K562 (cell line): ENCODE data around the gene ASF1B.

Experiments used
- NFIC ChIP-seq: fragments of 450-650 bp; IDR thresholded peaks from 2 replicates; pipeline ENCODE4 v1.6.1; 2017; ENCODE audit warnings: mild to moderate bottlenecking, inconsistent platforms
- RBBP5 ChIP-seq: fragments of 200-600 bp; sonication (generic); IDR thresholded peaks from 2 replicates; pipeline ENCODE4 v1.6.1; 2012; ENCODE audit warnings: borderline replicate concordance, mild to moderate bottlenecking, low read length, control low read depth, inconsistent platforms; ENCODE audit not compliant: insufficient read depth, poor library complexity, severe bottlenecking
- SOX6 ChIP-seq: fragments of 450-650 bp; IDR thresholded peaks from 2 replicates; pipeline ENCODE4 v1.6.1; 2014; ENCODE audit warnings: mild to moderate bottlenecking
- ZFPM2 ChIP-seq: fragments of 250-450 bp; sonication (Bioruptor Pico); IDR thresholded peaks from 2 replicates; pipeline ENCODE4 v1.5.1; 2022; ENCODE audit warnings: mild to moderate bottlenecking
- TF ChIP-seq, protein P1 (sequence below): sonication (generic); formaldehyde crosslinking; IDR thresholded peaks from 2 replicates; pipeline ENCODE4 v1.8.1; 2023; ENCODE audit warnings: mild to moderate bottlenecking, missing genetic modification reagents
- TF ChIP-seq, protein P2 (sequence below), 3 experiments: IDR thresholded peaks in 2 of 3; conservative IDR thresholded peaks in 1 of 3; 2 replicates each; pipeline ENCODE4 v1.5.1; 2011 to 2012; ENCODE audit warnings: low read length in 3 of 3, mild to moderate bottlenecking in 3 of 3, control low read depth in 2 of 3, improper control_type of control experiment in 1 of 3, inconsistent platforms in 1 of 3, low read depth in 1 of 3, mixed read lengths in 1 of 3, moderate library complexity in 1 of 3; ENCODE audit not compliant: insufficient read depth in 2 of 3

DNA sequence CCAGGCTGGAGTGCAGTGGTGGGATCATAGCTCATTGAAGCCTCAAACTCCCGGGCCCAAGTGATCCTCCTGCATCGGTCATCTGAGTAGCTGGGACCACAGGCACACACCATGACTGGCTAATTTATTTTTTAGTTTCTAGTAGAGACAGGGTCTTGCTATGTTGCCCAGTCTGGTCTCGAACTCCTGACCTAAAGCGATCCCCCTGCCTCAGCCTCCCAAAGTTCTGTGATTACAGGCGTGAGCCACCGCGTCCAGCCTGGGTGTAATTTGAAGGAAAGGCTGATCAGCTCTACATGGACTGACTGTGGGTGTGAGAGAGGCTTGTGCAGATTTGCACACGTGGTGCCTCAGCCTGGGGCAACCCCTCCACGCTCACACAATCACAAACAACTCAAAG lies 38.5 kb upstream of the ASF1B start:
- TF ChIP-seq, protein P1, sequence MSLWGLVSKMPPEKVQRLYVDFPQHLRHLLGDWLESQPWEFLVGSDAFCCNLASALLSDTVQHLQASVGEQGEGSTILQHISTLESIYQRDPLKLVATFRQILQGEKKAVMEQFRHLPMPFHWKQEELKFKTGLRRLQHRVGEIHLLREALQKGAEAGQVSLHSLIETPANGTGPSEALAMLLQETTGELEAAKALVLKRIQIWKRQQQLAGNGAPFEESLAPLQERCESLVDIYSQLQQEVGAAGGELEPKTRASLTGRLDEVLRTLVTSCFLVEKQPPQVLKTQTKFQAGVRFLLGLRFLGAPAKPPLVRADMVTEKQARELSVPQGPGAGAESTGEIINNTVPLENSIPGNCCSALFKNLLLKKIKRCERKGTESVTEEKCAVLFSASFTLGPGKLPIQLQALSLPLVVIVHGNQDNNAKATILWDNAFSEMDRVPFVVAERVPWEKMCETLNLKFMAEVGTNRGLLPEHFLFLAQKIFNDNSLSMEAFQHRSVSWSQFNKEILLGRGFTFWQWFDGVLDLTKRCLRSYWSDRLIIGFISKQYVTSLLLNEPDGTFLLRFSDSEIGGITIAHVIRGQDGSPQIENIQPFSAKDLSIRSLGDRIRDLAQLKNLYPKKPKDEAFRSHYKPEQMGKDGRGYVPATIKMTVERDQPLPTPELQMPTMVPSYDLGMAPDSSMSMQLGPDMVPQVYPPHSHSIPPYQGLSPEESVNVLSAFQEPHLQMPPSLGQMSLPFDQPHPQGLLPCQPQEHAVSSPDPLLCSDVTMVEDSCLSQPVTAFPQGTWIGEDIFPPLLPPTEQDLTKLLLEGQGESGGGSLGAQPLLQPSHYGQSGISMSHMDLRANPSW: no peak
- TF ChIP-seq SOX6 (no peak), ZFPM2 (CRISPR knock-in tag) (no peak), NFIC (no peak), RBBP5 (no peak)
- TF ChIP-seq, protein P2, sequence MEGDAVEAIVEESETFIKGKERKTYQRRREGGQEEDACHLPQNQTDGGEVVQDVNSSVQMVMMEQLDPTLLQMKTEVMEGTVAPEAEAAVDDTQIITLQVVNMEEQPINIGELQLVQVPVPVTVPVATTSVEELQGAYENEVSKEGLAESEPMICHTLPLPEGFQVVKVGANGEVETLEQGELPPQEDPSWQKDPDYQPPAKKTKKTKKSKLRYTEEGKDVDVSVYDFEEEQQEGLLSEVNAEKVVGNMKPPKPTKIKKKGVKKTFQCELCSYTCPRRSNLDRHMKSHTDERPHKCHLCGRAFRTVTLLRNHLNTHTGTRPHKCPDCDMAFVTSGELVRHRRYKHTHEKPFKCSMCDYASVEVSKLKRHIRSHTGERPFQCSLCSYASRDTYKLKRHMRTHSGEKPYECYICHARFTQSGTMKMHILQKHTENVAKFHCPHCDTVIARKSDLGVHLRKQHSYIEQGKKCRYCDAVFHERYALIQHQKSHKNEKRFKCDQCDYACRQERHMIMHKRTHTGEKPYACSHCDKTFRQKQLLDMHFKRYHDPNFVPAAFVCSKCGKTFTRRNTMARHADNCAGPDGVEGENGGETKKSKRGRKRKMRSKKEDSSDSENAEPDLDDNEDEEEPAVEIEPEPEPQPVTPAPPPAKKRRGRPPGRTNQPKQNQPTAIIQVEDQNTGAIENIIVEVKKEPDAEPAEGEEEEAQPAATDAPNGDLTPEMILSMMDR (IDR thresholded peaks at IDR 0.05 in 2 of 3, conservative IDR thresholded peaks at IDR 0.05 in 1 of 3; ENCODE audit: insufficient read depth in 2 of 3, low read depth in 1 of 3, low read length in 3 of 3): no peak
